Femur (tissue), 1 donor: ENCODE results near the gene KIFBP.
A peak's percentile ranks its signal among the peaks of the same experiment; 100 is the strongest.
"Not testable (repeated sequence)": the region's sequence is repeated elsewhere in the genome, so short reads cannot be mapped to it uniquely, and the experiment has no call there.

Experiments used
- DNase-seq: peaks from one replicate; pipeline ENCODE4 v3.0.0-alpha.2; 2017

Gene KIFBP

DNA sequence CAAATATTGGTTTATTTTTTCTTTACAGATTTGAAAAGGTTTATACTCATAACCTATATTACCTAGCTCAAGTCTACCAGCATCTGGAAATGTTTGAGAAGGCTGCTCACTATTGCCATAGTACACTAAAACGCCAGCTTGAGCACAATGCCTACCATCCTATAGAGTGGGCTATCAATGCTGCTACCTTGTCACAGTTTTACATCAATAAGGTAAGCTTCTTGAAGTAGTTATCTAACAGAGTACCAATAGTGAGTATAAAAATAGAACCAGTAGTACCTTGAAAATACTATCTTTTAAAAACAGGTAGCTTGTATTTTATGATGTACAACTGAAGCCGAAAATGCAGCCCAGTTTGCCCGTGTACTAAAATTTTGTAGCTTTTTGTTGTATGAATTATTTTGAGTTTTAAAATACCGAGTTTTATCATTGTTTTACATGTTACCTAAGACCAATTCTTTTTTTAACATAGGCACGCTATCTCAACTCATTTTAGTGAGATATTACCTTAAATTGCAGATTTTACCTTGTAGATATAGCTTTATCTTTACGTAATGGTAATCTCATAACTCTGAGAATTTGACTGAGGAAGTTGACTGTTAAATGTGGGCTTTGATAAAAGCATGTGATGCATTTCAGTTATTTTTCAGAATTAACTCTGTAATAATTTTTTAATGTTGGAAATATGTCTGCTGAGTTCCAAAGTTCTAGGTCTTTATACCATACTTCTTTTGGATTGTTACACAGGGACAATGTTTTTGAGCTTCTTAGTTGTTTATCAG lies 17.3 kb downstream of the KIFBP start:
- DNase-seq: no peak

DNA sequence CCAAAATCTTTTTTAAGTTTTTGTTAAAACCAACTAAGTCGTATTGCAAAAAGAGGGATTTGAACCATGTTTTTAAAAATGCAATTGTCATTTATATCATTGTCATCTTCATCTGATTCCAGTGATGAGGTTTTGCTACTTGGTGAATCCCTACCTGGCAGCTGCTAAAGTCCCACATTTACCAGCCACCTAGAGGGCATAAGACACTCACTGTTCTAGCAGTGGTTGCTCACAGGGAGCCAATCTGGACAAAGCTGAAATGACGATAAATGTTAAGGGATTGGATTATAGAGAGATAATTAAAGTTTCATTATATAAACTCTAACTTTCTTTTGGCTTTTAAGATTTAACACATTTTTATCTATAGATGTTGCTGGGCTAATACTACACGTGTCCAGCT lies 18.7 kb downstream of the KIFBP start:
- DNase-seq: no peak

DNA sequence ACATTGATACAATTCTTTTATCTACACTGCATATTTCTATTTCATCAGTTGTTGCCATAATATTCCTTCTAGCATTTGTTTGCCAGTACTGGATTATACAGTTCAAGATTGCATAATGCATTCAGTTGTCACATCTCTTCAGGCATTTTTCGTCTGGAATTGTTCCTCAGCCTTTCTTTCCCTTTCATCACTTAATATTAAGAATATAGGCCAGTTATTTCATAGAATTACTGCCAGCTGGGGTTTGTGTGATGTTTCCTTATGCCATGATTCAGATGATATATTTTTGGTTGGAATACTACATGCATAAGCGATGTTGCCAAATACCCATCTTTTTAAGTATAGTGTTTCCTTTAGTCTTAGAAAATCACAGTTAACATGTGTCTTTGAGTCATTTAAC lies 20.8 kb downstream of the KIFBP start:
- DNase-seq: no peak

DNA sequence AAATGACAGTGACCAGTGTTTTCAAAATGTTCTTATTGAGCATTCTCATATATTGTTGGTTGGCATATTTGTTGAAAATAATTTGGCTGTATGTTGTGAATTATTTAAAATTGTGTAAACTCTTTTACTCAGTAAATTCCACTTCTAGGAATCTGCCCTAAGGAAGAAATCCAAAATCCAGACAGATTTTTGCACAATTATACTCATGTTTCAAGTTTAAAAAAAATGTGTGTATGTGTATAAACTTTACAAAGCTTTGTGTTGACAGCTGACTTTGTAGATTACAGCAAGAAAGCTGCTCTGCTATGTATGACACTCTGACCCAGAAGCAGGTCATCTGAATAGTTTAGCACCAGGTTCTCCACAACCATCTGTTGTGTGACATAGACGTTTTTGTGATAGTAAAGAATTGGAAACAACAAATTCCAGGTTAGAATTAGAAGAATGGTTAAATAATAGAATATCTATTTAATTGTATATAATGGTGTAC lies 21.6 kb downstream of the KIFBP start:
- no peak for DNase-seq

DNA sequence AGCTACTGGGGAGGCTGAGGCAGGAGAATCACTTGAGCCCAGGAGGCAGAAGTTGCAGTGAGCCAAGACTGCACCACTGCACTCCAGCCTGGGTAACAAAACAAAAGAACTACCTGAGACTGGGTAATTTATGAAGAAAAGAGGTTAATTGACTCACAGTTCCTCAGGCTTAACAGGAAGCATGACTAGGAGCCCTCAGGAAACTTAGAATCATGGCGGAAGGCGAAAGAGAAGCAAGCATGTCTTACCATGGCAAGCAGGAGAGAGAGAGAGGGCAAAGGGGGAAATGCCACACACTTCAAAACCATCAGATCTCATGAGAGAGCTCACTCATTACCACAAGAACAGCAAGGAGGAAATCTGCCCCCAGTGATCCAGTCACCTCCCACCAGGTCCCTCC lies 24.2 kb downstream of the KIFBP start:
- not testable (repeated sequence) for DNase-seq

DNA sequence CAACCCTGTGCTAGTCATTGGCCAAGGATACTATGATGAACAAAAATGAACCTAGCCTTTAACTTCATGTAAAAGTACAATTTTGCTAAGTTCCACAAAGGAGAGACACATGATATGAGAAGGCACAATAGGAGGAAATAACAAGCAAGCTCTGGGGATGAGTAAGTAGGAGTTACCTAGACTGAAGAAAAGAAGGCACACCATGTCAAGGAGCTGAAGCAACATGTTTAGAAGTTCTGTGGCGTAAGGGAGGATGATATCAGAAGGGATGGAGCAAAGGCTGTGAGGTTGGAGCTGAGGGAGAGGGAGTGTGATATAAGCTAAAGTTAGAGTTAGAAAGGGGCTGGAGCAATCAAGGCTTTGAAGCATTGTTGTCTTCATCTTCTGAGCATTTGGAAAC lies 25.6 kb downstream of the KIFBP start:
- no peak for DNase-seq

DNA sequence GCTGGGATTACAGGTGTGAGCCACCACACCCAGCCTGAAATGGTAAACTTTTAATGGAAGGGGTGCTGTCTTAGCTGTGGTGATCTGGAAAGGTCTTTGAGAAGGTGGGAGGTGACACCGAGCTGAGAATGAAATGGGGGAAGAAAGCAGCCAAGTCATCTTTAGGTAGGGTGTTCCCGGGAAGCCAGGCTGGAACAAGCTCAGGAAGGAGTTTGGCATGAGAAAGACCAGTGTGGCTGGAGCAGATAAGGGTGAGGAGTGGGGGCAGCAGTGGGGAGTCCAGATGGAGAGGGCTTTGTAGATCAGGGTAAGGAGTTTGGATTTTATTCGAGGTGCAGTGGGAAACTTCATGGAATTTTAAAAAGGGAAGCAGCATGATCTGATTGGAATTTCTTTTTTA lies 30.0 kb downstream of the KIFBP start:
- DNase-seq: no peak

DNA sequence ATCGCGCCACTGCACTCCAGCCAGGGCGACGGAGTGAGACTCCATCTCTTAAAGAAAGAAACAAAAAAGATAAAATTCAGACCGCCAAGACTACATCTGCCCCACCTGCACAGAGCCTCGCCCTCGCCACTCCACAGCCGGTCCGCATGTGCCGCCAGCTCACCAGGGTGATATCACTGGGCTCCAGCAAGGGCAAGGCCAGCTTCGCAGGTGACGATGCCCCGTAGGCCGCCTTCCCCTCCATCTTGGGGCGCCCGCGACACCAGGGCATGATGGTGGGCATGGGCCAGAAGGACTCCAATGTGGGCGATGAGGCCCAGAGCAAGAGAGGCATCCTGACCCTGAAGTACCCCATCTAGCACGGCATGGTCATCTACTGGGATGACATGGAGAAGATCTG lies 34.0 kb downstream of the KIFBP start:
- DNase-seq: no peak

DNA sequence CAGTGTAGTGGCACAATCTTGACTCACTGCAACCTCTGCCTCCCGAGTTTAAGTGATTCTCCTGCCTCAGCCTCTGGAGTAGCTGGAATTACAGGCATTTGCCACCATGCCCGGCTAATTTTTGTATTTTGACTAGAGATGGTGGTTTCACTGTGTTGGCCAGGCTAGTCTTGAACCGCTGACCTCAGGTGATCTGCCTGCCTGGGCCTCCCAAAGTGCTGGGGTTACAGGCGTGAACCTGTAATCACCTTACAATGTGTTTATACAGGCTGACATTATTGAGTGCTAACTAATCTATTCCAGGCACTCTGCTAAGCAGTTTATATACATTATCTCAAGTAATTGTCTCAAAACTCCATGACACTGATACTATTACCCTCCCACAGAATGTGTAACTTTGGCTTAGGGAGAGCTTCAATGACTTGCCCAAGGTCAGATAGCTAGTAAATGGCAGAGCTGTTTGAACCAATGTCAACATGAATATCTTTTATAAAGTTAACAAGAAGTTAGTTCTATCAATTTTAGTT lies 36.8 kb downstream of the KIFBP start:
- no peak for DNase-seq

DNA sequence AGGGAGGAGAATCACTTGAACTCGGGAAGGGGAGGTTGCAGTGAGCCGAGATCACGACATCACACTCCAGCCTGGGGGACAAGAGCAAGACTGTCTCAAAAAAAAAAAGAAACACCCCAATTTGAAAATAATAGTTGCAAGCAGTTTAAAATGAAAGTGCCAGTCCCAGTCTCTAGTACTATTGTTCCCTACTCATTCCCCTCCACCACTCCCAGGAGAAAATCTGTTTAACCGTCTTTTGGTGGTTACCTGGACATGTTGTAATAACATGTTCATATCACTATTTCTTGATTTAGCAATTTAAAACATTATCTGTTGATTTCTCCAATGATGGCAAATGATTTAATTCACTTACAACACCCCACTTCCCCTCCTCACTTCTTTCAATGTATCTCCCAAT lies 44.7 kb downstream of the KIFBP start:
- DNase-seq: no peak

DNA sequence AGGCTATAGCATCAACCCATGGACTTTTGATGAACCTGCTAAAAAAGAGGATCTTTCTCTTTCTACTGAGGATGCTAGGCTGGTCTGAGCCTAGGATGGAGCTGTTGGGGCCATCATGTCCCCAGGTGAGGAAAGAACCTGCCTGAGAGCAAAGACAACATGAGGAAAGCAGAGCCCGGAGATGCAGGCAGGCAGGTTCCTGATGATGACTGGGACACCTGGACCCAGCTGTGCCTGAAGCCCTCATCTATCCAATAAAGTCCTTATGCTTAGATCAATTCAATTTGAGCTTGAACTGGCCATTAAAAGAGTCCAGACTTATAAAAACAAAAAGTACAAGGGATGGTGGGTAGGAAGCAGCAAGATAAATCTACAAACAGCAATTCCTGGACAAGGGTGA lies 48.9 kb downstream of the KIFBP start:
- DNase-seq: no peak

DNA sequence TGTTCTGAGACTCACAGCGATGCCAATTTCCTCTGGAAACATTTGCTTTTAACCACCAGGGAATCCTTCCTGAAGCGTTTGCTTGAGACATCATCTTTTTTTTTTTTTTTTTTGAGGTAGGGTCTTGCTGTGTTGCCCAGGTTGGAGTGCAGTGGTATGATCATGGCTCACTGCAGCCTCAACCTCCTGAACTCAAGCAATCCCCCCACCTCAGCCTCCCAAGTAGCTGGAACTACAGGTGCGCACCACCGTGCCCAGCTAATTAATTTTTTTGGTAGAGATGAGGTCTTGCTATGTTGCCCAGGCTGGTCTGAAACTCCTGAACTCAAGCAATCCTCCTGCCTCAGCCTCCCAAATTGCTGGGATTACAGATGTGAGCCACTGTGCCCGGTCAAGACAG lies 52.3 kb downstream of the KIFBP start:
- not testable (repeated sequence) for DNase-seq

DNA sequence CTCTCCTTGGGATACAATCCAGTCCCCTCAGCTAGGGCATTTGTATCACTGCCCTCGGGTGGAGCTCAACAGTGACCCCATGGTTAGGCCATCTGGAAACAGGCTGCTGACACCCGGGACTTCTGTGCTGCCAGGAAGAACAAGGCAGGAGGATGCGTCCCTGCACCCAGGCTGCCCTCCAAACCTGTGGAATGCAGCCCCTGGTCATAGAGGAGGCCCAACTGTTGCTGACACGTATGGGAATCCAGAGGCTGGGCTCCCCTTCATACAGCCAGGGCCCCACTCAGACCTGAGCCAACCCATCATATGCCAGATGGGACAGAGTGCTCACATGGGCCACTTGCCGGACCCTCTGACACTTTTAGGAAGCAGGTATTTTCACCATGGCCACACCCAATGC lies 53.8 kb downstream of the KIFBP start:
- no peak for DNase-seq

DNA sequence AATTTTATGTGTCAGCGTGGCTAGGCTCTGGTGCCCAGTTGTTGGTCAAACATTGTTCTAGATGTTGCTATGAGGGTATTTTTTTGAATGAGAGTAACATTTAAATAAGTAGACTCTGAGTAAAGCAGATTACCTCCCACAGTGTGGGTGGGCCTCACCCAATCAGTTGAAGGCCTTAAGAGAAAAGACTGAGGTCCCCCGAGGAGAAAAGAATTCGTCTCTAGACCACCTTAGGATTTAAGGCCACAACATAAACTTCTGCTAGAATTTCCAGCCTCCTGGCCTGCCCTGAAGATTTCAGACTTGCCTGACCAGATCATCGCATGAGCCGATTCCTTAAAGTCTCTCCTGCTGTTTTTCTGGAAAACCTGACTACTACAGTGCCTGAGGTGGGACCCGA lies 54.2 kb downstream of the KIFBP start:
- no peak for DNase-seq

DNA sequence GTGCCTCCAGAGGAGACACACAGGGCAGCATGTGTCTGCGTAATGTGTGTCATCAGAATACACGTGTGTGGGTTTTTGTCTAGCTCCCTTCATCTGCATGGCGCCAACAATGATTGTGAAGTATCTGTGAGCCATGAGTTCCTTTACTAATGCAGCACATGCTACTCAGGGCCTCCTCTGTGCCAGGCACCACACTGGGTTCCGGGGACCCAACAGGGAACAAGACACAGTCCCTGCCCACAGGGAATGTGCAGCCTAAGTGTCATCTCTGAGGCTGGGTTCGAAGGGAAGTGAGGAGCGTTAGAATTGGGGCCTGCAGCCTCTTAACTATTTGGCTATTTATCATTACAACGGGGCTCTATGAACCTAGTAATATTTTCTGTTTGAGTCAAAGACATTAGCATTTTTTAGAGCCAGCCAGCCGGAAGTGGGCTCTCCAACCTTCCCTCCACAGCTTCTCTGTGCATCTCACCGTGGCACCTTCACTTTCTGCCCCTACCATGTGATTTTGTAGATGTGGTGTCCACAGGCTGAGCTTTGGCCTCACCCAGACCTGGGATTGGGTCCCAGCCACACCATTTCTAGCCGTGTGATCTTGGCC lies 55.4 kb downstream of the KIFBP start:
- no peak for DNase-seq

DNA sequence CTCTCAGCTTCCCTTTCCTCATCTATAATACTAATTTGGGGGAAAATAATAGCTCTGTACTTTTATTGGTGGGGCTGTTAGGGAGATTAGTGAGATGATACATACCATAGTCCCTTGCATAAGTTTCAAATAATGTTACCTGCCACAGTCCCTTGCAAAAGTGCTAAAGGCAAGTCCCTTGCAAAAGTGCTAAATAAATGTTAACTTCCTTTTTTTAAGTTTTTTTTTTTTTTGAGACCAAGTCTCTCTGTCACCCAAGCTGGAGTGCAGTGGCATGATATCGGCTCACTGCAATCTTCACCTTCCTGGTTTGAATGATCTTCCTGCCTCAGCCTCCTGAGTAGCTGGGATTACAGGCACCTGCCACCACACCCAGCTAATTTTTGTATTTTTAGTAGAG lies 55.9 kb downstream of the KIFBP start:
- DNase-seq: no peak

DNA sequence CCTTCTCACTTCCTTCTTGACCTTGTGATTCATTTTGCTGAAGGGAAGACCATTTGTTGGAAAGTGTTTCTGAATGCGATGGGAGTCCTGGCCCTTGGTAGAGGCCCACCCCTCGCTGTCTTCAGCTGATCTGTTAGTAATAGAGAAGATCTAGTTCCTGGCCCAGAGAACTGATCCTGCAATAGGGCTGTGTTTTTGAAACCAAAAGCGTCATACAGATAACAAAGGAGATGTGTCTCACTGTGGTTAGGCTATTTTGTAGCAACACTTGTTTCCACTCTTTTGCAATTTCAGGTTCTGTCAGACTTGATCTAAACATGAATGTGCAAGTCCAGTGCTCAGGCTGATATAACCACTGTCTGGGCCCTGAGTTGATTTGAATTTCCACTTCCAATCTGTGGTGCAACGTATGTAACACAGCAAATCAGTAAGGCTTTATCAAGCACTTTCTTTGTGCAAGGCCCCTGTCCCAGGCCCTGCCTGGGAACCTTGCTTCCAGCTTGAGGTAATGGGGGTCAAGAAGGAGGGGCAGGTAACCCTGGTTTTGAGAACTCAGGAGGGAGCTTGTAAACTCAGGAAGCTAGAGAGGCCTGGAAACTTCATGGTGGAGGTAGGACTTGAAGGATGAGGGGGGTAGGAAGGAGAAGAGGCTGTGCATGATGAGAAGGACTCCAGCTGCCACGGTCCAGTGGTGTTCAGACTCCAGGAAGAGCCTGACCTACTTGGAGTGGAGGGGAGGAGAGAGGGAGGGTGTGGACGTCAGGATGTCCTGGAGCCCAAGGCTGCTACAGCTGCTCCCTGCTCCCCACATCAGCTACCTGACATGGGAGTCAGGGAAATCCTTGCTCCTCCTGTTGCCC lies 57.1 kb downstream of the KIFBP start:
- DNase-seq: no peak

DNA sequence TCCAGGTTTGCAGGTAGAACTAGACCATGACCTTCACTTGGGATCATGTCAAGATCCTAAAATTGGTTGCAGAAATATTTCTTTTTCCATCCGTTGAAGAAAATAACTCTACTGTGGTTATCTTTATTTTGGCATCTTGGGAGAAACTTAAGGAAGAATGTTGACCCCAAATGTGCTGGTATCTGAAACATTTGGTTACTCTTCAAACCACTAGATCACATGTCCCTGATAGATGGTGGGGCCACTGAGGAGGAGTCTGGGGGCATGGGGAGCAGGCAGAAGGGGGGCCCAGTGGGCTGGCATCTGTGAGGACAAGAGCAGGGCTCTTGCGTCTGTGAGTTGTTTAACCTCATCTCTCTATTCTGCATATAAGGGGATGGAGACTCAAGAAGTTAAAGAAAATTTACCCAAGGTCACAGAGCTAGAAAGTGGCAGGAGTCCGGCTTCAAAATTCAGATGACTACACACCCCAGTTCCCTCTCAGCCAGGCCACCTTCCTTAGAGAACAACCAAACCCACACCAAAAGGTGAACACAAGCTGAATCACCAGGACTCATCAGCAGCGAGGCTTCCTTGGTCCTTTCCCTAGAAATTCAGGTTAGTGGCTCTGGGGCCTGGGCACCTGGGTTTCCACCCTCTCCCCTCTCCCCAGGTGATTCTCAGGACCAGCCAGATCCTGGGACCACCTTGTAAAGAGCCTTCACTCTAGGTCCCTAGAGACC lies 58.7 kb downstream of the KIFBP start:
- no peak for DNase-seq

DNA sequence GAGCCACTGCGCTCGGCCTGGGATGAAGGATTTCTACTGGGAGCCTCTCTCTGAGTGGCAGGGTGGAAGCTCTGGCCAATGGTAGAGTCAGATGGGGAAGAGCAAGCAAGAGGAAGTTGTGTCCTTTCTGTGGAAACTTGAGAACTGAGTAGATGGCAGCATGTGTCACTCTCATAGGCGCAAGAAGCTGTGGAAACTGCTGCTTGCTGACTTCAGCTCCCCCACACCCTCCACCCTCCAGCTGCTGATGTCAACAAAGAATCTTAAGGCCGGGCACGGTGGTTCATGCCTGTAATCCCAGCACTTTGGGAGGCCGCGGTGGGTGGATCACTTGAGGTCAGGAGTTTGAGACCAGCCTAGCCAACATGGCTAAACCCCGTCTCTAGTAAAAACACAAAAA lies 59.5 kb downstream of the KIFBP start:
- peak; percentile 55 for DNase-seq

DNA sequence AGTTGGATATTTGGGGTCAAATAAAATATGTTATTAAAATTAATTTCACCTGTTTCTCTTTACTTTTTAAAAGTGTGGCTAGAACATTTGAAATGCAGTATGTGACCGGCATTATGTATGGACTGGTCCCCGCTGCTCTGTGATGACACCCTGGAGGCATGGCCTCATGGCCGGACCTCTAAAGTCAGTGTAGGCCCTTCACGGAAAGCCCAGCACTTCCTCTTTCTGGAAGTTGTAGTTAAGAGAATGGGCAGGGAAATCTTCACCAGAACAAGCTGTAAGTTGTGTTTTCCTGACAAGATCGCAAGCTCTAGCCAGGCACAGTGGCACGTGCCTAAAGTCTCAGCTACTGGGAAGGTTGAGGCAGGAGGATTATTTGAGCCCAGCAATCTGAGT lies 61.0 kb downstream of the KIFBP start:
- no peak for DNase-seq

DNA sequence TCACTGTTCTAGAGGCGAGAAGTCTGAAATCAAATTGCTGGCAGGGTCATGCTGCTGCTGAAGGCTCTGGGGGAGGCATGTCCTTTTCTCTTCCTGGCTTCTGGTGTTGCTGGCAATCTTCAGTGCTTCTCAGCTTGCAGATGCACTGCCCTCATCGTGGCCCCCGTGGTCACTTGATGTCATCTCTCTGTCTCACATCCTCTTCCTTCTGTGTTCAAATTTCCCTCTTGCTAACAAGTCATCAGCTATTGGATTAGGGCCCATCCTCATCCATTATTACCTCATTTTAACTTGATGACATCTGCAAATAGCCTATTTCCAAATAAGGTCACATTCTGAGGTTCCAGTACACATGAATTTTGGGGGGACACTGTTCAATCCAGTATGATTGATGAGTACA lies 62.7 kb downstream of the KIFBP start:
- no peak for DNase-seq

DNA sequence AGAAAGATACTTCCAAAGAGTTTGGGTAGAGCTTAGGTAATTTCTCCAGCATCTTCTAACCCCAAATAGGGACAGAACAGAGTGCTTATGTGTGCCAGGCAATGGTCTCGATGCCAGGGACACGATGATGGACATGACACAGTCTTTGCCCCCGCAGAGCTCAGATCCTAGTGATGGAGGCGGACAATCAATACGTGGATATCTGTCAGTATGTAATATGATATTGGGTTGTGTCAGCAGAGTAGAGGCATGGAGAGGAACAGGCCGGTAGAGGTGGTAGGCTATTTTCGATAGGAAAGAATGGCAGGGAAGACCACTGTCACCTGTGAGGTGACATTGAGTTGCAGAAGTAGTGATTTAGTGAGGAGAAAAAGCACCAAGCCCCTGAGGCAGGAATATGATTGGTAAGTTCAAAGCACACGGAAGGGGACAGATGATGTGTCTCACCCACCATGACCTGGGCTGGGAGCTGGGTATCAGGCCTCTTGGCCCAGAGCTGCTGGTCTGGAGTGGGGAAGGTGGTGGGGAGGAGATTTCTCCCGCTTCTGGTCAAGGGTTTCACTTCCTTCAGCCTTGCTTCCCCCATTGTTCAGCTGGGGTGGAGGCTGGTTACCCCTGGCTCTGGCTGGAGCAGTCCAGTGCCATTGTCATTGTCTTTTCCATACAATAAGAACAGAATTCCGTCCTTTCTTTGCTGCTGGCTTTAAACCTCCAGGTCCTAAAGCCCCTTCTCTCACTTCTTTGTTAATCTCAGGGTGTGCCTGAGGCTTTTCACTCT lies 63.3 kb downstream of the KIFBP start:
- DNase-seq: no peak
